NCI-H510A treated with DMSO at 0.1 percent for 48 hours (cell line): ENCODE data around the gene SLC9A1.

Experiments
- DNase-seq: peaks from one replicate; lab custom pipeline; 2025; lab: John Stamatoyannopoulos, UW

SLC9A1 gene

DNA sequence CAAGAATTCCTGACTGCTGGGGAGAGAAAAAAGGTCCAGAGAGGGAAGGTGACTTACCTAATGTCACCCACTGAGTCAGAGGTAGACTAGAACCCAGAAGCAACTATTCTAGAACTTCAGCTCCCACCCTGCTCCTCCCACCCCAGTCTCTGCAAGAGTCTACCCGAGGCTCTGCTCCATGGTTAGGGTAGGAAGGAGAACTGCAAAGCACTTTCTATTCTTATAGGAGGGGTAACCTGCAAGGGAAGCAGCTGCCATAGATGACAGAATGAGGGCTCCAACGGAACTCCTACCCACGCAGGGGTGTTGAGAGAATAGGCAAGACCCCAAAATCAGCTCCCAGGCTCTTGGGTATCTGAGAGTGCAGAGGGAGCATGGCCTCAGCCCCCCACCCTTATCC, 4.3 kb downstream of the SLC9A1 start:
- DNase-seq, result no peak

DNA sequence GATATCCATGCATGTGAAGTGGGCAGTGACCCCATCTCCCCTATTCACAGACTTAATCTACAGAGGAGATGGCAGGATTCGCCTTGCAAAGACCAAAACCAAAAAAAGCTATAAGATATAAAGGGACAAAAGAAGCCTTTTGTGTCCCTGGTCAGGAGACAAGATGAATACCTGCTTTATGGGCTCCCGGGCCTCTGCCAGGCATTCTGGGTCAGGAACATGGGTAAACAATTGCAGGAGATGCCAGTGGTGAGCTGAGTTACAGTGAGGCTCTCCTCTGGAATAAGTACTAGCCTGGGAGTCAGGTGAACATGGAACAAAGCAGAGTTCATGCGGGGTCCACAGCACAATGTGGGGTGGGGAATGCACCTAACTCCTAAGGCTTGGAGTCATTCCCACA, 4.7 kb downstream of the SLC9A1 start:
- no peak for DNase-seq

DNA sequence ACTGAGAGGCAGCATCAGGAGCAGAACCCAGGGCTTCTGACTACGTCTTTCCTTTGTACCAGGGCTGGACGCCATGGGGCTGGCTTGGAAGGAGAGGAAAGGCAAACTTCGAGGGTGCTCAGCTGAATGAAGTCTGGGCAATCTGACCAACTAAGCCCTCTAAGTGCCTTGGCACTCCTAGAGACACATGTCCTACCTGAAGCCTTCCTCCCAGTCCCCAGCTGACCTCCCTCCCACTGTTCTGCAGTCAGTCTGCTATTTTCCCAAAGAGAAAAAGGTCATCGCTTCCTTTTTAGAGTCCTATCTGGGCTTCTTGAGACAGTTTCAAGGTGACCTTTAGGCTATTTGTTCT, 5.2 kb downstream of the SLC9A1 start:
- no peak for DNase-seq

DNA sequence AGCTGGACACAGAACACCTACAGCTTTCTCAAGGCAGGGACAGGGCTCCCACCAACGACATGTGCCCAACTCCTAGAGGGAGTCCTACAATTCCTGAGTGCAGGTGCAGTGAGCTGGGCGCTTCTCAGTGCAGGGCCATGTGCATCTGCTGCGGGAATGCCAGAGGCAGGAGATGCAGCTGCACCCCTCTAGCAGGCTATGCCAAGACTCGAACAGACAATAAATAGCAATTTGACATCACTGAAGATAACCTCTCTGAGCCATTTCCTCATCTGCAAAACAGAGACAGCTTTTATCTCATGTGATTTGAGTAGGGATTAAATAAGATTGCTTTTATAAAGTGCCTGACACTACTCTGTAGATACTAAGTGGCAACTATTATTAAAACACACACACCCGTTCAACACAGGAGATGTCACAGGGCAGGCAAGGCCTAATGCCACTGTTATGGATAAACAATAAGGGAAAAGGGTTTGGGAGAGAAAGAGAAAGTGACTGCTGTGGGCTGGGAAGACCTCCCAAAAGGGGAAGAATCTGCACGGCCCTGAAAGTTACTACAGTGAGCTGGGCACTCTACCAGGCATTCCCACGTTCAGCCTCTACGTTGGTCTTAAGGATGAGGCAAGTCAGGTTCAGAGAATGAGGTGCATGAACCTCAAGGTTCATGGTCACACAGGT, 5.7 kb downstream of the SLC9A1 start:
- no peak for DNase-seq

DNA sequence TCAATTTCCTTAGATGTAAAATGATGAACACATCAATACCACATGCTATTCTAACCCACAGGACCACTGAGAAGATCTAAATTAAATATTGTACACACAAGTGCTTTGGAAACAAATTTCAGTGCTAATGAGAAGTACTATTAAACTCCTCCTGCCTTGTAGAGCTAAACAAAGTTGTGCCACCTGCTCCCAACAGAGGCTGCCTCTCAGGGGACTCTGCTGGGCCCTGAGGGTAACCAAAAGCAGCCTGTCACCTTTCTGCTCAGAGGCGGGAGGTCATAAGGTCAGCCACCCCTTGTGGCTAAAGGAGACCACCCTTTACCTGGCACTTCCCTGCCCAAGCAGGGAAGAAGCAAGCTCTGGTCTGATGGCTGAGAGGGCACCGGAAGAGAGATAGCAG, 6.3 kb downstream of the SLC9A1 start:
- peak; percentile 62 for DNase-seq

DNA sequence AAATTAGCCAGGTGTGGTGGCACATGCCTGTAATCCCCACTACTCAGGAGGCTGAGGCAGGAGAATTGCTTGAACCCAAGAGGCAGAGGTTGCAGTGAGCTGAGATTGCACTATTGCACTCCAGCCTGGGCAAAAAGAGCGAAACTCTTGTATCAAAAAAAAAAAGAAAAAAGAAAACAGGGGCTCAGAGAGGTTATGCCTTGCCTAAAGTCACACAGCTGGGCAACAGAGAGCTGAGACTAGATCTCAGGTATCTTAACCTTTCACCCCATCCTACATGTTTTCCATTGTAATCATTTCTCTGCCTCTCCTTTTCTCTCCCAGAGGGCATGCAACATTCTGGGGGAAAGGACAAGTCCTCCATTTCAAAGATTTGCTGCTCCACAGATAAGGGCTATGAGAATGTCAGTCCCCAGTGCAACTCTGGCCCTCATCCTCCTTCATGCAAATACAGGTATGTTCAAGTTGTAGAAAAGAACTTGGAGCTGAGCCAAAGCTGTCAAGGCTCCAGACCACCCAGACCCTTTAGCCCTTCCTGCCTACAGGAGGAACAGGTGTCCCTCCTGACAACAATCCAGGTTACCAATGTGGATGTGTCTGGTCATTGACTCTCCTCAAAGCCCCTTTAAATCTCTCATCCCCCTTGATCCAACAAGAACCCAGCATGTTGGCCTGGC, 6.9 kb downstream of the SLC9A1 start:
- no peak for DNase-seq

DNA sequence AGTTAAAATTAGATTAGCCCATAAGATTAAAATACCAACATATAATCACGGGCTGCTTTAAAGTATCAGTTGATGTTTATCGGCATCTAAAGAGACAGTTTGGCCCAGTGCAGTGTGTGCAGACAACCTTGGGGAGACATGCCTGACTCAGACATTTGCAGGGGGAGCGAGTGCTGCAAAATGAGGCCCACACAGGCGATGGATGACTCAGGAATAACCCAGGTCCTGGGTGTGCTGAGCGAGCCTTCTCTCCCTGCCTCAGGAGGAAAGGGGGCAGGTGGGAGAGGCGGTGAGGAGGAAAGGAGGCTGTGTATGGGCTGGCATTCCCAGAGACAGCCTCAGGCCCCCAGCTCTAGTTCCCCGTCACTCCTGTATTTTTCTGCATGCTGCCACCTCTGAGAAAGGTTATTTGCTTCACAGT, 9.0 kb downstream of the SLC9A1 start:
- DNase-seq, result no peak

DNA sequence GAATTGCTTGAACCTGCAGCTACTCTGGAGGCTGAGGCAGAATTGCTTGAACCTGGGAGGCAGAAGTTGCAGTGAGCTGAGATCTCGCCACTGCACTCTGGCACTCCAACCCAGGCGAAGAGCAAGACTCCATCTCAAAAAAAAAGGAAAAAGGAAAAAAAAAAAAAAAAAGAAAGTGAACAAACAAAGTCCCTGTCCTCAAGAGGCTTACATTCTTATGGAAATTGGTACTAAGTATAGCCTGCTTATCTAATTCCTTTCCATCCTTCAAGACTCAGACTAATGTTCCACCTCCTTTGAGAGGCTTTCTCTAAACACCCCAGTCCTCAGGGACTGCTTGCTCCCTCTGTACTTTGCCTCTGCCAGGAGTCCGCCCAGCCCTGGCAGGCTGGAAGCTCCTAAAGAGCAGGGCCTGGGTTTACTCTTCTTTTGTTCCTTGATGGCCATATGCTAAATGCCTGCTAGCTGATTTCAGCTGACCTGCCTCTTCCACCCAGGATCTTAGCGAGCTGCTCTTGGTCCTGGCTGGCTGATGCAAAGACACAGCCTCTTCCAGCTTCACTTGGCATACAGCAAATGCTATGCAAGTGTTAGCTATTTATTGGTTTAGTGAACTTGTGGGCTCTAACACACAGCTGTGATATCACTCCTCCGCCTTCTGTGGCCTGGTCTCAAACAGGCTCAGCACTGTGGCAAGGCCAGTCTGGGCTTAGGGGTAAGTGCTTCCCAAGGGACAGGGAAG, 9.8 kb downstream of the SLC9A1 start:
- no peak for DNase-seq

DNA sequence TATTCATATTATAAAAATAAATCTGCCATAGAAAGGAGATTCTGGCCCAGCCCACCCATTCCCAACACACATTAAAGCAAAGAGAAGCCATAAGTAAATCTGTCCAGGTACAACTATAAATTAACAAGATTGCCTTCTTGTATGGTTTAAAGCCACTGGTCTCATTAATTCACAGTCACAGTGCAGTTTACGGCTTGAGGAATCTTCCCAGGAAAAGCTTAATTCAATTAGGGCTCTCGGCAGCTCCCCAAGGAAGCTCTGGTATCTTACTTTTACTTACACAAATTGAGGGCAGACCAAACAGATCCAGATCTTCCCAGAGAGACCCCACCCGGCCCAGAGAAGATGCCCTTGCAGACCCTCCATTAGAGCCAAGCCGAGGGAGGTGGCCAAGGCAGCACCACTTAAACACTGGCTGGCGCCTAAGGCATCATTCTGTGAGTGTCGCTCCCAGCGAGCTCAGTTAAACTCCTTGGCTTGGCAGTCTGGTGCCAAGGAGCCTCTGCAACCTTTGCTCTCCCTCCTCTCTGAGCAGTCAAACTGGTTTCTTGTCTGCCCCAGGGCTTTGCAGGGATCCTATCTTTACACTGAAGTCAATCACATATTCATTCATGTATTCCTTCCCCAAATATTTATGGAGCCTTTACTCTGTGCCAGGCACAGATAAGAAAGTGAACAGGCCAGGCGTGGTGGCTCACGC, 10.7 kb downstream of the SLC9A1 start:
- no peak for DNase-seq

DNA sequence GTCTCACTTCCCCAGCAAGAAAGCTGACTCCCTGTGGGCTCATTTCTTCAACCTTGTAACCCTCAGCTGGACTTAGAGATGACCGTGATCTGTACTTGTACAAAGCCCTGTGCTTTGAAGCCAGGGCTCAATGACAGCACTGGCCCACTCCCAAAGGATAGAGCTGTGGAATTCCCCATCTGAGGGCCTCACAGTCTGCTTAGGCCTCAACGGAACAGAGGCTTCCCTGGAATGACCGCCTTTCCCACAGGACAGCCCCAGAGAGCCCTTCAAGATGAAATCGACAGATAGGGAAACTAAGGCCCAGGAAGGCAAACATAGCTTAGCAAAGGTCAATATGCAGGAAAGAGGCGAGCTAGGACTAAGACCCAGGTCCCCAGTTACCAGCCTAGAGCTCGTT, 11.5 kb downstream of the SLC9A1 start:
- DNase-seq, result no peak

DNA sequence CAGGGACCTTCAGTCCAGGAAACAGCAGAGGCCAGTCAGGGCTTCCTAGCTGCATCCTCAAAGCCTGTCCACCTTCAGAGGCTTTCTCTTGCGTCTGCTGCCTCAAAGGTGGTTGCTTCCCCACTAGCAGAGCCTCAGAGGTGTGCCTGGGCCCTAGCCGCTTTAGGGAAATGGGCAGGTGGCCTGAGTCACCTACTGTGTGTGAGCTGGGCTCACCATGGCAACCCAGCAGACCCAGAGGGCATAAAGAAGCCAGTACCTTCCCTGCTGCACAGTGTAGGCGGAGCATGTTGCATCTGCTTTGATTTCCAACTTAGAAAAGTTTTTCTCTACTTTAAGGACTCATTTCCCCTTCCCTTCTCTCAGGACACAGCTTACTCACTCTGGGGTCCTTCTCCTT, 12.5 kb downstream of the SLC9A1 start:
- DNase-seq, result peak; percentile 31

DNA sequence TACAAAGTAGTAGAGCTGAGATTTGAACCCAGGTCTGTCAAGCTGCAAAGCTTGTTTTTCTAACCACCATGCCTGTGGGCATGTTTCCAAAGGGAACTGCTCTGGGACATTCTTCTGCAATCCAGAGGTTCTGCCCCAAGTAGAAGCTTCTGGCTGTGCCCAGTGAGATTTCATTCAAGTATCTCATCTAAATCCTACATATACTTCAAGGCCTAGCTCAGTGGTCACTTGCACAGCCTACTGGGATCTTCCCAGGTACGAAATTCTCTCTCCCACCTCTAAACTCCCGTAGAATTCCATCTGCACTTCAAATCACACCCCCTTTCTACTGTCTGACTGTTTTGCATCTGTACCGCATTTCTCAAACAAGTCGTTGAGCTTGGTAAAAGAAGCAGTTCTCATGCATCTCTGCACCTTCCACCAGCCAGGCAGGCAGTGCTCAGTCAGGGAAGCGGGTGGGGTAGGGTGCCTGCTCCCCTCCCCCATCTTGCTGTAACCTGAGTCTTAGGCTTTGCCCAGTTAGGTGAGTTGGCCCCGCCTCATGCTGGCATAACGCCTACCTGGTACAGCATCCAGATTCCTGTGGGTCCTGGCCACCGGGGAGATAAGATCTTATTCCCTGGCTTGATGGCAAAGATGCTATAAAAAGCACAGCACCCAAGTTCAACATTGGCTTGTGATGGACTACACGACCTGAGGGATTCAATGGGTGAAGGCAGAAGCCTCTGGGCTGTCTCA, 13.5 kb downstream of the SLC9A1 start:
- DNase-seq, result peak; percentile 91

DNA sequence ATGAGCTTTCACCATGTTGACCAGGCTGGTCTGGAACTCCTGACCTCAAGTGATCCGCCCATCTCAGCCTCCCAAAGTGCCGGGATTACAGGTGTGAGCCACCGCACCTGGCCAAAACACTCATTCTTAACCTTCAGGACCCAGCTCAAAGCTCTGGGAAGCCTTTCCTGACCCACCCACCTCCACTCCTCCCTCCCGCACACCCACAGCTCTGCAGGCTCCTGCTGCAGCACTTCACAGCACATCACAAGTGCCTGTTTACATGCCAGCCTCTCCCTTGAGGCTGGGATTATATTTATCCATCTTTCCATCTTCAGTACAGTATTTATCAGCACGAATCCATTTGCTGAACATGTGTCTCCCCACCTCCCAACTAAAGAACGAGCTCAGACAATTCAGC, 14.9 kb downstream of the SLC9A1 start:
- DNase-seq, result no peak

DNA sequence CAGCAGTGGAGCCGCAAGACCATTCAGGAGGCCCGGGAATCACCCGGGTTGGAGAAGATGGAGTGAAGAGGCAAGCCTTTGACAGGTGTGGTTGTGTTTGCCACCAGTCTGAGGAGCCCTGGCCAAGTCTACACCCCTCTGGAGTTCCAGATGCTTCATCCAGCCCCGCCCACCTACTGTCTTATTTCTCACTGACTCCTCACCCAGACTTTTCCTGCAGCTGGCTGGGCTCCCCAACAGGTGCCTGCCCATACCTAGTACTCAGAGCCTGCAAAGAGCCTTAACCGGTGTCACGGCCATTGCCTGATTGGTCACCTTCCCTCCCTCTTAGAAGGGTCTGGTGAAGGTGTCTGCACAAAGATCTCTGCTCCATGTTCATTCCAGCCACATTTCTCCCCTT, 16.0 kb downstream of the SLC9A1 start:
- DNase-seq, result no peak

DNA sequence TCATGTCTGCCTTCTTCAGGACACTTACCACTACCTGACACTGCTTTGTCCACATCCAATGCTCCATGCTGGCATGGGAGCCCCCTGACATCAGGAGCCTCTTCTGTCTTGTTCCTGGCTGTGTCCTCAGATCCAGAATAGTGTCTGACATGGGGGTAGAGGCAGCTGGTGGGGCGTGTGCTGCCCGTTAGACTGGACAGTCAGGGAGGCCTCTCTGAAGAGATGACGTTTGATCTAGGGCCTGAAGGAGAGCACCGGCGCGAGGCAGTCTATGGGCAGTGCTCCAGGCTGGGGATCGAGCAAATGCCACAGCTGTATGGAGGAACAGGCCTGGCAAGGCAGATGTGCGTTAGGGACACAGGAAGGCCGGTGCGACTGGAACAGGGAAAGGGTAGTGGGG, 16.6 kb downstream of the SLC9A1 start:
- no peak for DNase-seq

DNA sequence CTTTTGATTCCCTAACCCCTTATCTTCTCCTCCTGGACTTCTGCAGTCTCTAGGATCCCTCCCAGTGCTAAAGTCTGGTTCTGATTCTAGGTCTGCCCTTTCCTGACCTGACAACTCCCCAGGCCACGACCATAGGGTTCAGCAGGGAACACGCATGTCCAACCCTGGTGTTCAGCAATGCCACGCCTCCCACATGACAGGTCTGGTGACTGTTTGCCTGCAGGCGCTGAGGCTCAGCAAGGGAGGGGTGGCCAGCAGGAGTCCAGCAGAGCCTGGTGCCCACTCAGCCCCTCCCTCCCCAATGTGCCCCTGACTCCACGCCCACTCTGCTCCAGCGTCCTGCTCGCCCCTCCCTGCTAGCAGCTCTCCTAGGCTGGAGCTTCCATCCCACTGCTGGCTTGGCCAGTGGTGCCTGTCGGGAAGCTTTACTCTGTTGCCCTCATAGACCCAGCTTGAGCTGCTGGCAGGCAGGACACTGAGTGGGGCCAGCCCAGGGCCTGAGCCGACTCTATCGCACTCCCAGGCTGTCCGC, 17.3 kb downstream of the SLC9A1 start:
- DNase-seq, result peak; percentile 24

DNA sequence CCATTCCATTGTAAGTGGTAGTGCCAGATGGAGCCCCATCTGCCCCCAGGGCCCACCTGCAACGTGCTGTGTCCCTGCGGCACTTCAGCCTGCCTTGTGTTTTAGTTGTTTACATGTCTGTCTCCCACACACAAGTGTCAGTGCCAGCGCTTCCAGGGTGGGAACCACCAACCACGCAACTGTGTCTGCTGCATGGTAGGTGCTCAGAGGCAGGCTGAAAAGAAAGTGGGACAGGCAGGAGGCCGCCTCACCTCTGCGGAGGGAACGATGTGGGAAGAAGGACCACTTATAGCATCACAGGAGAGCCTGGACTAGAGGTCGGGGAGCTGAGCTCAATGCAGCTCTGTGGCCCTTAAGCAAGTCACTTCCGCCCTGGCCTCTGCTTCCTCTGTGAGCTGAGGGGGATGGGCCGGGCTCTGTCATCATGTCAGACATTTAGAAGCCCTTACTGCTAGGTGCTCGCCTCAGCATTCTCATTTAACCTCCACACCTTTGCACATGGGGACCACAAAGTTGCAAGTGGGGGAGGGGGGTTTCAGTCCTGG, 17.9 kb downstream of the SLC9A1 start:
- DNase-seq, result peak; percentile 72

DNA sequence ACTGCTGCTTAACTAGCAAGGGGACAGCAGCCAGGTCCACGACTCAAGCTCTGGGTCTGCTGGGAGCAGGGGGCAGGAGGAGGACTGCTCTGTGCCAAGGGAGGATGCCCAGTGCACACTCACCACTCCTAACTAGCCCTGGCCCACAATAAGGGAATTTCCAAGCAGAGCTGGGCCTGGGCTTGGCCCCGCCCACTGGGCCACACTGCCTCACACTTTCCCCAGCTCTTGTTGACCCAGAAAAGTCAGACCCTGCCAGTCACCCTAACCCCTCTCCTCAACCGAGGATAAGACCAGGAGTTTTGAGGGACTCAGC, 18.7 kb downstream of the SLC9A1 start:
- no peak for DNase-seq

DNA sequence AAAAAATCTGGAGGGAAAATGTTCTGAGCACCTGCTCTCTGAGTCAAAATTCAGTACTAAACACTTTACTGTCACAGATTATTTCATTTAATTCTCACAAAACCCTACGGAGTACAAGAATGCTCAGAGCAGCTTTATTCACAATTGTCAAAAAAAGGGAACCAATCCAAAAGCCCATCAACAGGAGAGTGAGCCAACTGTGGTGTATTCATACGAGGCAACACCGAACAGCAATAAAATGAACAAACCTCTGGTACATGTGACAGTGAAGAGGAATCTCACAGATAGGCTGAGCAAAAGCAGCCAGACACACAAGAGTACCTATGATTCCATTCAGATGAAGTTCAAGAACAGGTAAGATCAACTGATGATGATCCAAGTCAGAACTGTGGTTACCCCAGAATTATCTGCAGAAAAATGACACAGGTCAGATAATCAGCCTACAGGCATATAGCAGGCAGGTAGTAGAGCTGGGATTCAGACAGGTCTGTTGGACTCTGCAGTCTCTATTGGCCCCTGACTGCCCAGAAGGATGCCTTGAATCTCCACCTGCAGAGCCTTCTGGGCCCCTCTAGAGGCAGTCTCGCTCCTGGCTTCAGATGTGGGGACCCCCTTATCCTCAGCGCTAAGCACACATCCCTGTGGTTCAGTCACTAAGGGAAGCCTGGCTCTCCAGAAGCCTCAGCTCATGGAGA, 19.2 kb downstream of the SLC9A1 start:
- DNase-seq, result no peak

DNA sequence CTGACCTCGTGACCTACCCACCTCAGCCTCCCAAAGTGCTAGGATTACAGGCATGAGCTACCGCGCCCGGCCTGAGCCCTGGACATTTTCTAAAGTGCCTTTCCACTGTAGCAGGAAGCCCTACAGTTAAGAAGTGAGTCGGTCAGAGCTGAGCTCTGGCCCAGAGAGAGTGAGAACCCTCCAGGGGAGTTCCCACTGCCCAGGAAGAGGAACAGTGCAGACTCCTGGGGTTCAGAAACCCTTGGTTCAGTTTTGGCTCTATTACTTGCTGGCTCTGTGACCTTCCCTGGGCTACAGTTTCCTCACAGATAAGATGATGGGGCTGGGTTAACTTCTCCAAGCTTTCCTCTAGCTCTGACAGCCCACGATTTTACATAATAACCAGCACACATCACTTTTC, 20.9 kb downstream of the SLC9A1 start:
- DNase-seq, result no peak

DNA sequence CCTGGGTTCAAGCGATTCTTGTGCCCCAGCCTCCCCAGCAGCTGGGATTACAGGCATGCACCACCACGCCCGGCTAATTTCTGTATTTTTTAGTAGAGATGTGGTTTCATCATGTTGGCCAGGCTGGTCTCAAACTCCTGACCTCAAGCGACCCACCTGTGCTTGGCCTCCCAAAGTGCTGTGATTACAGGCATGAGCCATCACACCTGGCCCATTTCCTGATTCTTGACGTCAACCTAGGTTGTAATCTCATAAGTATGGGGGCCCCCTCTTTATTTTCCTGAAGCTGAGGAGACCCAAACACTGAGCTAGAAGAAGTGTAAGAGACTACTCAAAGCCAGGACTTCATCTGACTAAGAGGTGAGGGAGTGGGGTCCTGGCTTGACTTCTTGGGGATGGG, 21.8 kb downstream of the SLC9A1 start:
- DNase-seq, result no peak
